HG03354 (cell line): ENCODE measurements around the gene B4GALT5.
"Not testable (repeated sequence)": the region's sequence is repeated elsewhere in the genome, so short reads cannot be mapped to it uniquely, and the experiment has no call there.

Experiments used
- ATAC-seq: cut with Tn5 transposase; IDR thresholded peaks from one replicate; pipeline ENCODE4 v1.9.1; 2021; ENCODE audit warnings: mild to moderate bottlenecking; ENCODE audit not compliant: unreplicated experiment, poor library complexity, severe bottlenecking

Gene B4GALT5

DNA sequence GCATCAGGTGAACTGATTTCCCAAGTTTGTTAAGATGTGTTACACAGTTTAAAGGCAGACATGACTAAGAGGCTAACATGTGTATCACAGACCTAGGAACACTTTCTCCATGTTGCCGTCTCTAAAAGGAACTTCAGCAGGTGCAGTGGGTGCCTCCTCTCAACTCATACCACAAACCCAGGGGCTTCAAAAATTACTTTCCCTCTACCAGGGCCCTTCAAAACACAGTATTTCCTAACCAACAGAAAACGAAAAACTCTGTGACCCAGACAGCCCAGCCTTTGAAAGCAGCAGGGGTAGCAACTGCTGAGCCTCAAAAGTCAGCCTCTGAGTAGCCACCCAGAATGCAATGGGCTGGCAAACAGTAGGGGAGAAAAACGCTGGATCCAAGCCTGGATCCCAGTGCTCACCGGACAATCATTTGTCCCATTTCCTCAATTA, 28.5 kb downstream of the B4GALT5 start:
- ATAC-seq = peak; percentile 60

DNA sequence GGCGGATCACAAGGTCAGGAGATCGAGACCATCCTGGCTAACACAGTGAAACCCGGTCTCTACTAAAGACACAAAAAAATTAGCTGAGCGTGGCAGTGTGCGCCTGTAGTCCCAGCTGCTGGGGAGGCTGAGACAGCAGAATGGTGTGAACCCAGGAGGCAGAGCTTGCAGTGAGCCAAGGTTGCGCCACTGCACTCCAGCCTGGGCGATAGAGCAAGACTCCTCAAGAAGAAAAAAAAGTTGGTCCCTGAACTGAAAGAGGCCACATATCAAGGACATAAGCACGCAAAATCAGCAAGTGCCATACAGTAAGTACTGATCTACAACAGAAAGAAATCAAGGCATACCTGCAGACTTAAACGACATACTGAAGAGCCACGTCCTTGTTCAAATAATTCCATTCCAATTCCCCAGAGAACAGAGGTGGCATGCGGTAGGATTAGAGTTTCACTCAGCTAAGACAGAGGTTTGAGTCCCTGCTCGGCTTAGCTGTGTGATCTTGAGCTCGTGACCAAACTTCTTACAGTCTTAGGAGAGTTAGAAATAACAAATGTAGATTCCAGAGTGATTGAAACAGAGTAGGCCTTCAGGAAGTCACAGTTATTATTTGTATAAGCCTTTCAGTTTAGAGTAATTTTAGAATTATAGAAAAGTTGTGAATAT, 29.2 kb downstream of the B4GALT5 start:
- ATAC-seq = no peak

GRCh38 chr20:49682798-49683197, 30.9 kb downstream of the B4GALT5 start:
- ATAC-seq = no peak

DNA sequence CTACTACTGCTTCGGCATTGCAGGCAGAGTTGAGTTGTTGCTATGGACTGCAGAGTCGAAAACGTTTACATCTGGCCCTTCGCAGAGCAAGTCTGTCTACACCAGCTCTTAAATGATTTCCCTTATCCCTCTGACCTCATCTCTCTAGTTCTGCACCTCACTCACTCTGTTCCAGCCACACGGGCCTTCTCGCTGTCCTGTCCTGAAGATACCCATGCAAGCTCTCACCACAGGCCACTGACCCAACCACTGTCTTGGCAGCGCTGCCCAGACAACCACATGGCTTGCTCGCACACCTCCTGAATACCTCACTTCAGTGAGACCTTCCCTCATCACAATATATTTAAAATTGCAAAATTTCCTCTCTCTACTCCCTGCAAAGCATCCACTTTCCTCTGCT, 31.4 kb downstream of the B4GALT5 start:
- ATAC-seq = no peak

DNA sequence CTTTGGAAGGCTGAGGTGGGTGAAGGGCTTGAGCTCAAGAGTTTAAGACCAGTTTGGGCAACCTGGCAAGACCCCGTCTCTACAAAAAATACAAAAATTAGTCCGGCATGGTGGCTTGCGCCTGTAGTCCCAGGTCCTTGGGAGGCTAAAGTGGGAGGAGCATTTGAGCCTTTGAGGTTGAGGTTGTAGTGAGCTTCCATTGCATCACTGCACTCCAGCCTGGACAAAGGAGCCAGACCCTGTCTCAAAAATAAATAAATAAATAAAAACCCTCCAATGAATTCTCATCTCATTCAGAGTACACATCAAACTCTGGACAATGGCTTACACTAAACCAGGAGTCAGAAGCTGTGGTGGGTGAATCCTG, 31.8 kb downstream of the B4GALT5 start:
- ATAC-seq = no peak

- no peak for ATAC-seq
Measured at GRCh38 chr20:49680484-49680883, 33.2 kb downstream of the B4GALT5 start.

GRCh38 chr20:49679634-49680033, 34.0 kb downstream of the B4GALT5 start:
- no peak for ATAC-seq

DNA sequence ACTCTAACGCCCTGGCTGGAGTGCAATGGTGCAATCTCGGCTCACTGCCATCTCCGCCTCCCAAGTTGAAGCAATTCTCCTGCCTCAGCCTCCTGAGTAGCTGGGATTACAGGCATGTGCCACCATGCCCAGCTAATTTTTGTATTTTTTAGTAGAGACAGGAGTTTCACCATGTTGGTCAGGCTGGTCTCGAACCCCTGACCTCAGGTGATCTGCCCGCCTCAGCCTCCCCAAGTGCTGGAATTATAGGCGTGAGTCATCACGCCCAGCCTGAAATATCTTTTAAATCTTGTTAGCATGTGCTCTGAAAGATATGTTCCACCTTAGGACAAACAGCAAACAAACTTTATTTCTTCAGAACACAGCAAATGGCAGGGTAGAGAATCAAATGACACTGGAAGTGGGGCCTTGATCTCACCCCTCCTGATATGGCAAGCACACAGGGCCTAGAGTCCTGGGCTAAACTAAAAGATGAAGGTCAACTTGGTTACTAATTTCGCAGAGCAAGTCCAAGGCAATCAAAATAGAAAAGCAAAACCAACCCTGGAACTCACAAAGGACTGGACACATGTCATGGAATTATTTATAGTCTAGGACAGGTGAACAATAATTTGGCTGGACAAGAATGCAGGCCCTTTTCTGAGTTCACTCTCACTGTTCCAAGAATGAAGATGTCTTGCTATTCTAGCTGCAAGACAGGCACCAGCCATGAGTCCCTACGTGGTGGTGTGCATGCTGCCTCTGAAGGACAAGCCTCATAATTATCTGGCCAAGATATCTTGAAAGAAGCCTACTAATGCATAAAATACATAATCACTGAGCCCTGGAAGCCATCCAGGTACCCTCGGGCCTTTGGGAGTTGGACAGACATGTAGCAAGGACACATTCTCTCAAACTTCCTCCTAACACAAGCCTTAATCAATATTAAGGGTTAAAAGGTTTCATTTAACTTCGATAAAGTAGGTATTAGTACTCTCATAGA, 35.6 kb downstream of the B4GALT5 start:
- no peak for ATAC-seq

DNA sequence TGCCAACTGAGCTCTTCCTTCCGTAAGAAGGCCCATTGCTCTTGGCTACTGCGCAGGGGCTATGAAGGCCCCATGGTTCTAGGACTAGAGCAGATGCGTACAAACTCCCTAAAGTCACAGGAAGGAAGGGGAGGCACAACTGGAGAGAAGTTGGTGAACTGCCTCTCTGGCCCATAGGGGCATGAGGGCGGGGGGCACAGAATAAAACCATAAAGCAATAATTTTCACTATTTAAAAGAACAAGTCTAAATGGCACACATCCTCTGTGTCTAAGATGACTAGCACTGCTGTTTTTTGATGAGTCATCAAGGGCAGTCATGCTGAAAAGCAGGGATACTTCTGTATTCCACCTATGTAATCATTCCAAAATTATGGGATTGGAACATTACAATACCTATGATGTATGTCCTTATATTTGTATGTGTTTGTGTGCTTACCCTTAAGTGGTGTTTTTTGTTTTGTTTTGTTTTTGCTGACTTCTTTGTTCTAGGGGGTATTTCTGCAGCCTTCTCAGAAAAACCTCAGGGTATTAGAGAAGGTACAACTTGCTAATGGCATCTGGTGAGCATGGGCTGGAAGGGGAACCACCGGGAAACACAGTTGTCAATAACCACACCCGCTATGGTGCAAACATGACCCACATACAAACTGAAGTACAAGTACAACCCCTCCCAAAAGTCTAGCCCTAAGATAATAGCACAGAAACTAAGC, 36.9 kb downstream of the B4GALT5 start:
- ATAC-seq = peak; percentile 54

DNA sequence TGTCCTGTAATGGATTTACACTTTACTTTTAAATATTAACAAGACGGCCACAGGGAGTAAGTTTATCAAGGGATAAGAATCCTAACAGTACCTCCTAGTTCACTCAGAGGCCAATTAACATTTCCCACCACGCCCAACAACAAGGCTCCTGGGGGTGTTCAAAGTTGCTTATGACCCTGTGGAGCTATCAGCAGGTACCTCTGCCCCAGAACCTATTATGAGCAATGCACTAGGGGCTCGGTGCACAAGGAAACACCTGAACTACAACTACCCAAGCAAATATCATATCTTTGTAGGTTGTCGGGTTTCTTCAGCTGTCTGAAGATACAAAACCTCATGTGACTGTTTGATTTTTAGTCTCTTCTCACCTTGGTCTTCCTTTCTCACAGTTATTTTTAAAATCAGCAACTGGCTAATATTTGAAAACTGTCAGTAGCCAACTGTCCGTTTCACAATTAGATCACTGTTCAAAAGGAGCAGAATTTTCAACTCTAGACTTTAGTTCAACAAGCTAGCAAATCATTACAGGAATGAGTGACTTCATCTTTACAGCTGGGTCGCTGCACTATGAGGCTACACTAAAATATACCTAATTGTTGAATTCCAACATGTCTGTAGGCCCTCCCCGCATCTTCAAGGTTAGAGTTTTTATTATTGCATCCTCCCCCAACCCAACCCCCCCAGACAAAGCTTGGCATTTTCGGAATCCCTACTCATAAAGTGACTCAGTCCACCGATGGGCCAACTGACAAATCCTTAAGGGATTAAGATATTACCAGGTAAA, 38.1 kb downstream of the B4GALT5 start:
- peak; percentile 71 for ATAC-seq

- ATAC-seq = no peak
Measured at GRCh38 chr20:49674383-49675352, 39.0 kb downstream of the B4GALT5 start.

DNA sequence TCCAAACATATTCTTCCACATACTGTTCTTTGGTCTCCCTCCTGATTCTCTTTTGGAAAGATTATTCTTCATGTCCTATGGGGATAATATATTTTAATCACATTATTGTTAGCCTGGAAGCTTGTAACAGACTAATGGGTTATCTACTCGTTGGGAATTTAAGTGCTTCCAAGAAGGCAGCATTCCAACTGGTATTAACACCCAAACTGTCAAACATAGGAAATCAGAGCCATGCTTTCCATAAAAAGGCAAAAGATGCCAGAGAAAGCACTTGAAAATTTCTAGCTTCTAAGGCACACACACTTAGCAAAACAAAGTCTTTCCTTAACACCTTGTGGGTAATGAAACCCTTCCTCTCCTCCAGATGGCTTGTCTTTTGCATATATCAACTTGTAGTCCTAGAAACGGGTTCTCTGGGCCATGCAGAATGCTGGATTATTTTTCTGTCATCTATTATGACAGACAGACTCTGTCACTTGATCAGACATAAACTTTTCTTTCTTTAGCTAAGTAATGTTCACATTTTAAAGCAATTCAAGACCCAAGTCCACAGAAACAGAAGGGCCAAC, 41.5 kb downstream of the B4GALT5 start:
- no peak for ATAC-seq

DNA sequence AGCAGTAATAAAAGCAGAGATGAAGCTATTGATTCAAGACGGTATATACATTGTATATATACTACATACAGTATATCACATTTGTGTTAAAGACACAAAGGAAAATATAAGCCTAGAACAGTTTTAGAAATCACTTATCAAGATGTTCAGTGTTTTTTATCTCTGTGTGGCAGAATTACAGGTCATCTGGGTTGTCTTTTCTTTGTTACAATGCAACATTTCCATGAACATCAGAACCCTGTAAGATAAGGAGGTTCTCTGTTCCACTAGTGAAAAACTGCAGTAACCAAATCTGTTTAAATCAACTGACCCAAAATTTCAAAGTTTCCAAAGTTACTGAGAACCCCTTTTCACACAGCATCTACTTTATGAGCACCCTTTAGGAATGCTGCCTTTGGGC, 42.2 kb downstream of the B4GALT5 start:
- ATAC-seq = no peak

GRCh38 chr20:49669601-49670189, 44.0 kb downstream of the B4GALT5 start:
- ATAC-seq = peak; percentile 70

DNA sequence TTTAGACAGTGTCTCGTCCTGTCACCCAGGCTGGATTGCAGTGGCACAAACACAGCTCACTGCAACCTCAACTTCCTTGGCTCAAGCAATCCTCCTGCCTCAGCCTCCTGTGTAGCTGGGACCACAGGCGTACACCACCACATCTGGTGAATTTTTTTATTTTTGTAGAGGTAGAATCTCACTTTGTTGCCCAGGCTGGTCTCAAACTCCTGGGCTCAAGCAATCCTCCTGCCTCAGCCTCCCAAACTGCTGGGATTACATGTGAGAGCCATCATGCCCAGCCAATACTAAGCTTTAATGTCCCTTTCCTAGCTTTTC, 44.8 kb downstream of the B4GALT5 start:
- ATAC-seq = not testable (repeated sequence)

GRCh38 chr20:49668181-49668877, 45.3 kb downstream of the B4GALT5 start:
- peak; percentile 65 for ATAC-seq

- no peak for ATAC-seq
Measured at GRCh38 chr20:49666911-49667310, 46.8 kb downstream of the B4GALT5 start.
